HepG2 (cell line): ENCODE data around the gene BBIP1. TPM values are rescaled to one million over a fixed set of nuclear protein-coding genes. Genes with fewer than 3 reads are reported as not detected.

ENCODE experiments used
- ATAC-seq: fragments of 200-7000 bp; cut with Tn5 transposase; 3 replicates; pipeline ENCODE4 v1.9.1; 2020; ENCODE audit warnings: mild to moderate bottlenecking, moderate library complexity
- BruUV-seq: library from RNA; stranded (reverse); fragments of 400-500 nt; replicated peaks from 2 replicates; lab custom pipeline; 2021; lab: Mats Ljungman, UMichigan
- CTCF ChIA-PET: fragments of 300-600 bp; formaldehyde crosslinking; extraction: SDS; loops from one replicate; lab custom pipeline; 2021; ENCODE audit warnings: low total read pairs, inconsistent platforms, low intra/inter-chr PET ratio; lab: Yijun Ruan, JAX
- POLR2A ChIA-PET: fragments of 350-600 bp; sonication (Branson Sonifier 250); formaldehyde crosslinking; loops from one replicate; lab custom pipeline; 2020; ENCODE audit warnings: antibody characterized with exemption, inconsistent platforms; lab: Yijun Ruan, JAX
- DNase-seq: peaks from one replicate; pipeline ENCODE4 v3.0.0-alpha.2; 2015; ENCODE audit warnings: low spot score
- FAIRE-seq: peaks from 3 replicates; lab custom pipeline; 2011; peaks lifted over from hg19 to GRCh38; lab: Jason Lieb, UNC
- H2AFZ ChIP-seq: one replicate; pipeline ENCODE4 v1.6.1; 2011; ENCODE audit warnings: low read length, inconsistent platforms
- H3K27ac ChIP-seq: fragments of 300-600 bp; 3 replicates; pipeline ENCODE4 v1.8.0; 2011; ENCODE audit warnings: mixed run types, mild to moderate bottlenecking, mixed read lengths, low read length, inconsistent platforms; ENCODE audit not compliant: insufficient read depth; ENCODE audit errors: extremely low read length
- H3K27me3 ChIP-seq, 2 experiments: fragments of 200-600 bp in 1 of 2; 2 replicates in 1 of 2; 3 replicates in 1 of 2; pipeline versions ENCODE4 v1.6.0 to v1.8.0; 2011; ENCODE audit warnings: low read length in 2 of 2, mild to moderate bottlenecking in 2 of 2, moderate library complexity in 2 of 2, inconsistent platforms in 1 of 2; ENCODE audit not compliant: insufficient read depth in 2 of 2, control insufficient read depth in 1 of 2
- H3K36me3 ChIP-seq, 2 experiments: fragments of 200-600 bp in 1 of 2; replicated peaks in 1 of 2; 2 replicates in 1 of 2; 3 replicates in 1 of 2; pipeline versions ENCODE4 v1.5.1 to v1.8.0; 2011; ENCODE audit warnings: low read length in 2 of 2, inconsistent platforms in 1 of 2; ENCODE audit not compliant: insufficient read depth in 2 of 2, control insufficient read depth in 1 of 2
- H3K4me1 ChIP-seq: 2 replicates; pipeline ENCODE4 v1.5.1; 2012; ENCODE audit warnings: low read length, inconsistent platforms; ENCODE audit not compliant: insufficient read depth
- H3K4me2 ChIP-seq: 2 replicates; pipeline ENCODE4 v1.6.0; 2011; ENCODE audit warnings: low read depth, low read length, inconsistent platforms
- H3K4me3 ChIP-seq, 3 experiments: fragments of 200-600 bp in 1 of 3; sonication (generic), shearing (Covaris generic) in 1 of 3; replicated peaks in 1 of 3; 2 replicates each; pipeline ENCODE4 v1.5.1; 2011 to 2016; ENCODE audit warnings: low read length in 3 of 3, inconsistent platforms in 2 of 3, low read depth in 2 of 3, mild to moderate bottlenecking in 2 of 3, control low read depth in 1 of 3, mixed read lengths in 1 of 3; ENCODE audit not compliant: insufficient read depth in 1 of 3
- H3K79me2 ChIP-seq: one replicate; pipeline ENCODE4 v1.6.1; 2011; ENCODE audit warnings: low read length, inconsistent platforms; ENCODE audit not compliant: insufficient read depth
- H3K9ac ChIP-seq: 2 replicates; pipeline ENCODE4 v1.6.0; 2011; ENCODE audit warnings: mild to moderate bottlenecking, low read depth, low read length, inconsistent platforms; ENCODE audit not compliant: insufficient read depth
- H3K9me3 ChIP-seq: 2 replicates; pipeline ENCODE4 v1.5.1; 2012; ENCODE audit warnings: mild to moderate bottlenecking, low read length
- H4K20me1 ChIP-seq: 2 replicates; pipeline ENCODE4 v1.6.0; 2011; ENCODE audit warnings: inconsistent platforms, mild to moderate bottlenecking, low read length, moderate library complexity; ENCODE audit not compliant: insufficient read depth
- CERS6 ChIP-seq: sonication (generic); formaldehyde crosslinking; IDR thresholded peaks from 2 replicates; pipeline ENCODE4 v1.5.0; 2020; ENCODE audit warnings: missing genetic modification reagents
- HMGA1 ChIP-seq: sonication (generic); formaldehyde crosslinking; conservative IDR thresholded peaks from 2 replicates; pipeline ENCODE4 v1.4.0; 2020; ENCODE audit warnings: missing genetic modification reagents
- HOXA5 ChIP-seq: sonication (generic); formaldehyde crosslinking; IDR thresholded peaks from 2 replicates; pipeline ENCODE4 v1.4.0; 2020; ENCODE audit warnings: missing genetic modification reagents
- SMAD1 ChIP-seq: sonication (generic); formaldehyde crosslinking; IDR thresholded peaks from 2 replicates; pipeline ENCODE4 v1.4.0; 2020; ENCODE audit warnings: missing genetic modification reagents, low read depth, mild to moderate bottlenecking, borderline replicate concordance
- TBX3 ChIP-seq: fragments of 450-650 bp; IDR thresholded peaks from 2 replicates; pipeline ENCODE4 v1.6.1; 2017; ENCODE audit warnings: antibody characterized with exemption, mild to moderate bottlenecking, inconsistent platforms, borderline replicate concordance
- WIZ ChIP-seq: sonication (generic); formaldehyde crosslinking; IDR thresholded peaks from 2 replicates; pipeline ENCODE4 v1.5.1; 2020; ENCODE audit warnings: mild to moderate bottlenecking, missing genetic modification reagents
- ZBTB44 ChIP-seq: sonication (generic); formaldehyde crosslinking; IDR thresholded peaks from 2 replicates; pipeline ENCODE4 v1.4.0; 2020; ENCODE audit warnings: missing genetic modification reagents
- ZNF329 ChIP-seq: sonication (generic); formaldehyde crosslinking; IDR thresholded peaks from 2 replicates; pipeline ENCODE4 v1.9.0; 2021; ENCODE audit warnings: low read depth, mild to moderate bottlenecking, missing genetic modification reagents
- ZNF512B ChIP-seq: sonication (generic); formaldehyde crosslinking; IDR thresholded peaks from 2 replicates; pipeline ENCODE4 v1.5.1; 2020; ENCODE audit warnings: missing genetic modification reagents, mild to moderate bottlenecking, borderline replicate concordance
- ZNF513 ChIP-seq: sonication (generic); formaldehyde crosslinking; conservative IDR thresholded peaks from 2 replicates; pipeline ENCODE4 v1.5.0; 2020; ENCODE audit warnings: missing genetic modification reagents
- ZNF737 ChIP-seq: sonication (generic); formaldehyde crosslinking; IDR thresholded peaks from 2 replicates; pipeline ENCODE4 v1.5.0; 2020; ENCODE audit warnings: missing genetic modification reagents, mild to moderate bottlenecking, borderline replicate concordance
- WGBS: methylation state at CpG from one replicate; pipeline ENCODE4 v1.1.6; 2017; ENCODE audit warnings: low lambda C conversion rate; 5-methylcytosine and 5-hydroxymethylcytosine counted together
- in situ Hi-C: cut with HindIII; loops from 2 replicates; pipeline ENCODE4 v1.10.0; 2017; ENCODE audit warnings: low pct_unique_long_range_greater_than_20kb; ENCODE audit not compliant: extremely low pct_ligation_motif_present
- intact Hi-C: fragments of 100-400 bp; cut with micrococcal nuclease; formaldehyde crosslinking; loops from one replicate; pipeline ENCODE4 v1.10.0; 2022; ENCODE audit not compliant: unreplicated experiment
- polyA plus RNA-seq, 8 experiments: library from polyadenylated mRNA; depleted of rRNA in 3 of 8; stranded (reverse) in 7 of 8; unstranded in 1 of 8; fragments of >200 nt; fragmentation: Illumina TruSeq in 4 of 8; extraction: Trizol in 4 of 8; gene quantifications; 2 replicates each; pipeline versions ENCODE4 v1.2.1 to v1.2.3, GENCODE V29; 2011 to 2016; ENCODE audit warnings: low read depth in 4 of 8, missing spikeins in 1 of 8, mixed read lengths in 1 of 8; ENCODE audit not compliant: insufficient read depth in 1 of 8
- total RNA-seq, 5 experiments: library from RNA; depleted of rRNA; stranded (reverse); fragments of >200 nt; fragmentation: Illumina TruSeq; extraction: Trizol; gene quantifications; 2 replicates each; pipeline ENCODE4 v1.2.3, GENCODE V29; 2016; ENCODE audit warnings: low read depth in 1 of 5

BBIP1 gene
- total and polyA plus RNA-seq, 2 of the 13 experiments (the other 11 are each of a cell fraction or from before 2014, with no cell fraction given) = 18.3 to 24.1 TPM

GRCh38 chr10:110964681-110965080 is 45.7 kb upstream of the BBIP1 start:
- no TSS peak for BruUV-seq
- H3K79me2 ChIP-seq = peaks cover 17% of the 10 kb centered on the region
- H3K4me2 ChIP-seq = no peak overlapping the region
- ChIA-PET POLR2A (no interaction called here), CTCF (no interaction called here)
- H4K20me1 ChIP-seq = no peaks in the 10 kb centered on the region; the same call in 1 of the 2 replicates
- no peak overlapping the region for H3K27ac ChIP-seq
- no peak for DNase-seq
- H3K4me3 ChIP-seq = no peak overlapping the region
- TF ChIP-seq WIZ (CRISPR knock-in tag) (no peak), SMAD1 (CRISPR knock-in tag) (no peak), CERS6 (CRISPR knock-in tag) (no peak)
- H3K4me1 ChIP-seq = peaks cover 8% of the 10 kb centered on the region; the same call in 1 of the 2 replicates
- H3K9ac ChIP-seq = no peak overlapping the region
- no peak overlapping the region for H2AFZ ChIP-seq
- 99% methylated on average over 5 of the region's 5 CpGs for WGBS
- peaks cover 1 to 5% of the 10 kb centered on the region in 2 experiments; a peak in 3 of 5 replicates for H3K36me3 ChIP-seq
- intact Hi-C loops (no loop called here), in situ Hi-C loops (no loop called here)
- no peaks in the 10 kb centered on the region for H3K27me3 ChIP-seq
- H3K9me3 ChIP-seq = no peaks in the 10 kb centered on the region
- no peak for ATAC-seq
- no peak for FAIRE-seq

GRCh38 chr10:110963162-110963561 is 44.2 kb upstream of the BBIP1 start:
- in situ Hi-C loops (no loop called here), intact Hi-C loops (no loop called here)
- no peak for FAIRE-seq
- Histone ChIP-seq H3K4me3 (no peak overlapping the region), H3K27ac (no peak overlapping the region), H3K9me3 (no peaks in the 10 kb centered on the region), H4K20me1 (peaks cover 6% of the 10 kb centered on the region; the same call in 1 of the 2 replicates), H3K9ac (no peak overlapping the region), H3K4me2 (no peak overlapping the region), H2AFZ (no peak overlapping the region), H3K27me3 (no peaks in the 10 kb centered on the region), H3K36me3 (peaks cover 1 to 5% of the 10 kb centered on the region in 2 experiments; a peak in 3 of 5 replicates), H3K4me1 (peaks cover 8% of the 10 kb centered on the region; the same call in 1 of the 2 replicates), H3K79me2 (peaks cover 20% of the 10 kb centered on the region)
- POLR2A ChIA-PET = no interaction called here
- no TSS peak for BruUV-seq
- CTCF ChIA-PET = no interaction called here
- ATAC-seq = no peak; the same call in 2 of the 3 replicates
- DNase-seq = no peak
- 92% methylated on average over 2 of the region's 2 CpGs for WGBS
- TF ChIP-seq ZBTB44 (CRISPR knock-in tag) = no peak
- TF ChIP-seq ZNF513 = no peak
- no peak for TF ChIP-seq ZNF737
- no peak for TF ChIP-seq HOXA5 (CRISPR knock-in tag)
- TF ChIP-seq ZNF329 (CRISPR knock-in tag) = no peak
- no peak for TF ChIP-seq ZNF512B (CRISPR knock-in tag)
- no peak for TF ChIP-seq TBX3
- no peak for TF ChIP-seq HMGA1 (CRISPR knock-in tag)
